Parathyroid adenoma (tissue), 2 donors: Measurements from ENCODE around the gene BUD13.
"Not testable (repeated sequence)": the region's sequence is repeated elsewhere in the genome, so short reads cannot be mapped to it uniquely, and the experiment has no call there.

Experiments
- H2AFZ ChIP-seq: fragments of 300-600 bp; sonication (generic); one replicate; pipeline ENCODE4 v1.7.0; 2017; ENCODE audit warnings: antibody characterized with exemption, mild to moderate bottlenecking
- H3K27ac ChIP-seq: fragments of 300-600 bp; sonication (generic); one replicate; pipeline ENCODE4 v1.7.0; 2017
- H3K27me3 ChIP-seq: fragments of 300-600 bp; sonication (generic); one replicate; pipeline ENCODE4 v1.7.0; 2017; ENCODE audit warnings: low read length; ENCODE audit not compliant: control insufficient read depth, insufficient read depth
- H3K36me3 ChIP-seq: fragments of 300-600 bp; sonication (generic); one replicate; pipeline ENCODE4 v1.7.0; 2017; ENCODE audit warnings: low read length; ENCODE audit not compliant: control insufficient read depth, insufficient read depth
- H3K4me1 ChIP-seq: fragments of 300-600 bp; sonication (generic); one replicate; pipeline ENCODE4 v1.7.0; 2017; ENCODE audit warnings: control low read depth
- H3K4me2 ChIP-seq: fragments of 300-600 bp; sonication (generic); one replicate; pipeline ENCODE4 v1.7.0; 2017; ENCODE audit warnings: low read length
- H3K4me3 ChIP-seq: fragments of 300-600 bp; sonication (generic); one replicate; pipeline ENCODE4 v1.7.0; 2017; ENCODE audit warnings: low read depth, low read length
- H3K79me2 ChIP-seq: fragments of 300-600 bp; sonication (generic); one replicate; pipeline ENCODE4 v1.7.0; 2017; ENCODE audit warnings: control low read depth
- H3K9ac ChIP-seq: fragments of 300-600 bp; sonication (generic); one replicate; pipeline ENCODE4 v1.7.0; 2017; ENCODE audit warnings: mild to moderate bottlenecking
- H3K9me3 ChIP-seq: fragments of 300-600 bp; sonication (generic); one replicate; pipeline ENCODE4 v1.7.0; 2017; ENCODE audit warnings: low read length; ENCODE audit not compliant: control insufficient read depth
- CTCF ChIP-seq: fragments of 300-600 bp; sonication (generic); IDR thresholded peaks from one replicate; pipeline ENCODE4 v1.7.0; 2017; ENCODE audit warnings: antibody characterized with exemption, mild to moderate bottlenecking
- donor health status: primary hyperparathyroidism.

Gene BUD13

DNA sequence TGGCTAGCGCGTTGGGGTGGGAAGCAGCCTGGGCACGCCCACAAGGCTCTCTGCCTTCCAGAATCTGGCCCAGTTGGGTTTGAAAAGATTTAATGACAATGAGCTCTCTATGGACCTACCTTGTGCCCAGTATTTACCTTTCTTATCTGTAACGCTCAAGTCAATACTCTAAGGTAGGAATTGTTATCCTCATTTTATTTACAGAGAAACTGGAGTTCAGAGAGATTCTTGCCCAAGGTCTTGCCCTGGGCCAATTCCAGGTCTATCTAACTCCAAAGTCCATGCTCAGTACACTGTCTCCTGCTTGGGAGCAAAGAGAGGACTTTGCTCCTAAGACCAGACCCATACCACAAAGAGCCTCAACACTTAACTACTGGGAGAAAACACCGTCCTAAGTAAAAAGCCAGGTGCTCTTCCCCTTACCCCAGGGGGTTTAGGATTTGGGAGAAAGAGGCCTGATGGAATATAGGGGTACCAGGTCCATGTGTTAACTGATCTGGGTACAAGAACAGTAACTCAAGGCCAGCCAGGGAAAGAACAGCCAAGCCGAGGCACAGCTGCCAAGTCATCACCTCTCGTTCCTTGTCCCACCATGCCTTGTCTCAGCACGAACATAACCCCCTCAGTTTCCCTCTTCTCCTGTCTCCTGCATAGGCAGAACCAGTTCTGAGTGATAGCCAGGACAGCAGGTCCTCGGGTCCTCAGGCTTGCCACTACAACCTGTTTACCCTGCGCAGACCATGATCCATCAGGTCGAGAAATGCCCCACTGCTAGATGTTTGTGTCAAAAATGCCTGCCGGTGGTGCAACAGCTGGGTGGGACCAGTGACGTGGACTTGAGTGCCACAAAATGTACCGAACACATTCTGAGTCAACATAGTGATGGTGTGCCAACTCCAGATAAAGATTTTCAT lies 35.7 kb upstream of the BUD13 start:
- H3K4me2 ChIP-seq, result no peak overlapping the region
- H3K27ac ChIP-seq, result no peak overlapping the region
- H3K9me3 ChIP-seq, result no peaks in the 10 kb centered on the region
- H2AFZ ChIP-seq, result no peak overlapping the region
- H3K36me3 ChIP-seq, result no peaks in the 10 kb centered on the region
- no peak for TF ChIP-seq CTCF
- H3K79me2 ChIP-seq, result no peaks in the 10 kb centered on the region
- no peak overlapping the region for H3K4me3 ChIP-seq
- H3K27me3 ChIP-seq, result no peaks in the 10 kb centered on the region
- no peak overlapping the region for H3K9ac ChIP-seq
- H3K4me1 ChIP-seq, result no peaks in the 10 kb centered on the region

GRCh38 chr11:116807601-116808261 lies 34.9 kb upstream of the BUD13 start:
- Histone ChIP-seq H3K36me3 (no peaks in the 10 kb centered on the region), H2AFZ (no peak overlapping the region), H3K4me2 (no peak overlapping the region), H3K27me3 (no peaks in the 10 kb centered on the region), H3K9ac (no peak overlapping the region), H3K79me2 (no peaks in the 10 kb centered on the region), H3K27ac (no peak overlapping the region), H3K9me3 (no peaks in the 10 kb centered on the region), H3K4me3 (no peak overlapping the region), H3K4me1 (no peaks in the 10 kb centered on the region)
- no peak for TF ChIP-seq CTCF

GRCh38 chr11:116804001-116804400 lies 31.2 kb upstream of the BUD13 start:
- no peak overlapping the region for H3K9ac ChIP-seq
- H3K4me1 ChIP-seq, result no peaks in the 10 kb centered on the region
- H3K79me2 ChIP-seq, result no peaks in the 10 kb centered on the region
- H3K27ac ChIP-seq, result no peak overlapping the region
- no peak overlapping the region for H3K4me2 ChIP-seq
- no peak overlapping the region for H2AFZ ChIP-seq
- no peaks in the 10 kb centered on the region for H3K36me3 ChIP-seq
- no peak for TF ChIP-seq CTCF
- no peaks in the 10 kb centered on the region for H3K9me3 ChIP-seq
- no peaks in the 10 kb centered on the region for H3K27me3 ChIP-seq
- no peak overlapping the region for H3K4me3 ChIP-seq

DNA sequence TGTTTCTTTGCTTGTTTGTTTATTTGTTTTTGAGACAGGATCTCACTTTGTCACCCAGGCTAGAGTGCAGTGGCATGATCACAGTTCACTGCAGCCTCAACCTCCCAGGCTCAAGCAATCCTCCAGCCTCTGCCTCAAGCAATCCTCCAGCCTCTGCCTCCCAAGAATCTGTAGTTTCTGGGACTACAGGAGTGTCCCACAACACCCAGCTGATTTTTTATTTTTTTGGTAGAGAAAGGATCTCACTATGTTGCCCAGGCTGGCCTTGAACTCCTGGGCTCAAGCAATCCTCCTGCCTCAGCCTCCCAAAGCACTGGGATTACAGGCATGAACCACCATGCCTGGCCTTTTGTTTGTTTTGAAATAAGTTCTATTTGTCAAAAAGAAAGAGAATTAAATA lies 28.9 kb upstream of the BUD13 start:
- not testable (repeated sequence) for H2AFZ ChIP-seq, H3K9ac ChIP-seq, H3K4me3 ChIP-seq, H3K36me3 ChIP-seq, H3K9me3 ChIP-seq, H3K79me2 ChIP-seq, H3K4me1 ChIP-seq, H3K27me3 ChIP-seq, H3K4me2 ChIP-seq, H3K27ac ChIP-seq

DNA sequence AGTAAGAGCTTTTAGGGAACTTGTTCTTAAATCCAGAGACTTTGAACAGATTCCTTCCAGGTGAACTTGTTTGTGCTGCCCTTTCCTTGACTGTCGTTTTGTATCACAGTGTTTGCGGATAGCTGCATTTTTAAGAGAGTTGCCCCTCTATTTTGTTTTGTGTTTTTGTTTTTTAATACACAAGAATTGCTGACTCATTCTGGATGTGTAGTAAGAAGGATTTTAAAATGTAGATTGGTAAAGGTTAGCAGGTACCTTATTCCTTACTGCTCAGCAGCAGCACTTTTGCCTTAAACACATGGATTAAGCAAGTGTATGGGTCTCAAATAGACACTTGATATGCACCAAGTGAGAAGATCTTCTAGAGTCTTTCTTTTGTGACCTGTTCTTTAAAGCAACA lies 27.8 kb upstream of the BUD13 start:
- no peak overlapping the region for H2AFZ ChIP-seq
- H3K4me1 ChIP-seq, result no peaks in the 10 kb centered on the region
- TF ChIP-seq CTCF, result no peak

More for the DNA sequence above, 27.8 kb upstream of the BUD13 start:
- no peak overlapping the region for H3K4me2 ChIP-seq
- no peak overlapping the region for H3K27ac ChIP-seq
- H3K36me3 ChIP-seq, result no peaks in the 10 kb centered on the region
- H3K9me3 ChIP-seq, result no peaks in the 10 kb centered on the region
- no peaks in the 10 kb centered on the region for H3K27me3 ChIP-seq
- no peak overlapping the region for H3K4me3 ChIP-seq
- H3K79me2 ChIP-seq, result no peaks in the 10 kb centered on the region
- no peak overlapping the region for H3K9ac ChIP-seq
